ENCODE data around the gene PAH.

PAH gene

DNA sequence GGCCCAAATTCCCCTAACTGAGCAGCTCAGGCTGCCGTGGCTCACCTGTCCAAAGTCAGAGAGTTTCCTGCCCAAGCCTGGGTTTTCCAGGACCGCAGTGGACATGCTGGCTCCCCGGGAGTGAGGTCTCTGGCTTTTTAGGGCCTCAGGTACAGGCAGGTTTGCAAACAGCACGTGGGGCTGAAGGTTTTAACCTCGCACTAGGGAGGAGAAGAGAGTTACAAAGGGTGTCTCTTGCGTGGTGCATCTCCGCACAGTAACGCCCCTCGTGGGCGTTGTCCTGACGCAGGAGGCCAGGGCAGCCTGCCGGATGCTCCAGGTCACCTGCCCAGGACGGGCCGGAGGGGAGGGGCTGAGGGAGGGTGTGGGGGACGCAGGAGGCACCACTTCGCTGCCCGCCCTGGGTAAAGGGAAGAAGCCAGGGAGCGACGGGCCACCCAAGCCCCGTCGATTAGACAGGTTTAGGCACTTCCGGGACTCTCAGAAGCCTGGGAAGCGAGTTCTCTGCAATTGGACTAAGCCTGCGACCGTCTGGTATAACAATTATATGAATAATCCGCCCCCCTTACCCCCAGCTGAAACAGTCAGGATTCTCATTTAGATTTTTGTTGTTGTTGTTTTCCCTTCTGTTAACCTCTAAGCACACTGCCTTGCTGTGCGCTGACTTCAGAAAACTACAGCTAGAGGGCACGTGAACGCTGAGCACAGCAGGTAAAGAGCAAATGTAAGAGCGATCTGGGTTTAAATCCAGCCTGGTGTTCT lies at the start of gene PAH:
Gene PAH (minus strand): TSS at position 219 of the 762 bp plus-strand sequence. CDS start 114 bp downstream, at position 105.
- DNase-seq (ENCODE audit: low spot score), result no peak

DNA sequence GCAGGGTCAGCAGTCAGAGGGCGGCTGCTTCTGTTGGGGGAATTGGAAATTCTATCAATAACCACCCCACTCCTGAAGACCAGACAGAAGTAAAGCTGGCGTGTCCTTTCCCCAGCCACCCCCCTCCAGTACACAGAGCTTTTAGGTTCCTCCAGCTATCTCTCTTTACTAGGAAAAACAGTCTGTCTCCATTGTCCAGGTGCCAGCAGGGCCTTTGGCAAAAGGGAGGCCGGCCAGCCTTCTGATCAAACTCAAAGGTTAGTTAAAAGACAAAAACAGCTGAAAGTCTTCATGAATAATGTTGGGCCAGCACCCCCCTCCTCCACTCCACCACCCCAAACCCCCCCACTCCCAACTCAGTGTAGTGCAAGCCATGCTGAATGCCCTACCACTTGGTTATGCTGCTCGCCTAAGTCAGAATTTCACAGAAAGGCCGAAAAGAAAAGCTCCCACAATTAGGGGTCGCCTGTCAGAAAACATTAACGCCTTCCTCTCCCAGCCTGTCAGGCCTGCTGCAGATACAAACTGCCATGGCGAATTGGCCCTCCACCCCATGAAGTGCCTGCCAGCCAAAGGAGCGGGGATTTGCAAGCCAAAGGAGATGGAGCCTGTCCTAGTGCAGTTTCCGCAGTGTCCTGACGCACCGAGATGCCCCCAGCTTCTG lies 49.3 kb upstream of the PAH start:
- DNase-seq (ENCODE audit: low spot score), result no peak

DNA sequence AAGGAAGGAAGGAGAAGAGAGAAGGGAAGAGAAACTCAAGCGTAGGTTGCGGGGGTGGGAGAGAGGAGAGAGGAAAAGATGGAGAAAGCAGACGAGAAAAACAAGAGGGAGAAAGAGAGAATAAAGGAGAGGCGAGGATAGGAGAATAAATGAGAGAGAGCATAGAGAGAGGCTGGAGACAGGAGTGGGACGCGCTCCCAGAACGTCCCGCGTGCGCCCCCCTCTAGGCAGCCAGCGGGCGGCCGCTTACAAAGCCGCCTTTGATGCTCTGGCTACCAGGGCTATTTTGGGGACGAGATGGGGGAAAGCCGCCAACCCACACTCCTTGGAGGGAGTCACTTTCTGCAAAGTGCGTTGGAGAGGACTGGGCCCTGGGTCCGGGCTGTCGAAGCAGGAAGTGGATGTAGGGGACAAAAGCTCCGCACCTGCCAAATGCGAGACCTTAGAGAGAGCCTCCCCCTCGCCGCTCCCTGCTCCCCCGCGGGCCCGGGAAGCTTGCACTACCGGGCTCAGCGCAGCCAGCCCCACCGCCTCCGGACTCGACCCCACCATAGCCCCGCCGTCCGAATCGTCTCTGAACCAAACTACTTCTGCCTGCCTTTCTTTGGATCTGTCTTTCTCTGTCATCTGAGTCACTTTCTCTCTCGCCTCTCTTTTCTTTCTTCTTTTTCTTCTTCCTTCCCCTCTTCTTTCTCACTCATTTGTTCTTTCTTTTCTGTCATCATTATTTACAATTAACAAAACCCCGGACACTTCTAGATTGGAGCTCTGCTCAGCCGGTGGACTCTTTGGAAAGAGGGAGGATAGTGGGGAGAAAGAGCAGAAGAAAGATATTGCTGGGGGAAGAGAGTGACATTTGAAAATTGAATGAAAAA lies 48.5 kb upstream of the PAH start:
- DNase-seq (ENCODE audit: low spot score), result no peak

DNA sequence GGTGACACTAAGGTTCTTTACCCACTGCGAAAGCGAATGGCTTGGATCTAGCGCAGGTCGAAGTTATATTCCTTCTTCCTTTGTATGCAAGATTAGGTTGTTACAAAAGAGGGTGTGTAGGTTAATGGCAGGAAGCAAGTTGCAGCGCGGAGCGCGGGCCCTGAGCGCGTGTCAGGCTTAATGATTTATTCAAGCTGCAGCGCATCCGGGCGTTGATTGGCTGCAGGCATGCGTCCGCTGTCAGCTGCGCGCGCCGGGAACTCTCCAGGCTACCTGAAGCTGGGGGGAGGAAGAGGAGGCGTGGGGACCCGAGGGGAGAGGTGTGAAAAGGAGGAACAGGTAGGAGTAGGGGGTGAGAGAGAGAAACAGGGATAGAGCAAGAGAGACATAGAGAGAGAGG lies 47.8 kb upstream of the PAH start:
- no peak for DNase-seq (ENCODE audit: low spot score)

DNA sequence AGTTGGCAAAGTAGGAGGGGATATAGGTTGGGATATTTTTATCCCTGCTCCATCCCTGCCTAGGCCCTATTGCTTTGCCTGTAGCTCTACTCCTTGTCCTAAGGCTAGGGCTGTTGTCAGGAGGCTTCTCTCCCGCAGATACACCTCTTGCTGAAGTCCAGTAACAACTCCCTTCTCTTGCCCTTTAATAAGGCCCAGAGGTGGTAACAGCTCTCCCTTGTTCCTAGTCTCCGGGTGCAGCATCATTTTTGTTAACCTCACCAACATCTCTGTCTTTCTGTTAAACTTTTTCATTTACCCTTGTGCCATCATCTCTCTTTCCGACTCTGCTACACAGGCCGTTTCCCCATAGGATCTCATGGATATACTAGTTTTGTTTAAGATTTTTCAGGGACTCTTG lies 46.8 kb upstream of the PAH start:
- DNase-seq (ENCODE audit: low spot score), result no peak

DNA sequence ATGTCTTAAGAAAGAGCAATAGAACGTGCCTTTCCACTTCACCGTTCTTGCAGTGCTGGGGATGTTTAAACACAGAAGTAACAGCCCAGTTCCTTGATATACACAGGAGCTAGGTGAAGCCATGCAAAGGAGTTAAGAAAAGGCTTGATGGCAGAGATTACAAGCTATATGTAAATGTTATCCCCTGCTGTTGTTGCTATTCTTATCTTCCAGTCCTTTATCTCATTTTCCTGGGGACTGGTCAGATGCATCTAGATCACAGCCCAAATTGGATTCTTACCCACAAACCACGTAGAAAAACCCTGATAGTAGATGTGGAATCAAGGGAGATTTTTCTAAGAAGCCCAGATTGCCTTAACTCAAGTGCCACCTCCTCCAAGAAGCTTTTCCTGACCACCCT lies 45.9 kb upstream of the PAH start:
- DNase-seq (ENCODE audit: low spot score), result no peak

DNA sequence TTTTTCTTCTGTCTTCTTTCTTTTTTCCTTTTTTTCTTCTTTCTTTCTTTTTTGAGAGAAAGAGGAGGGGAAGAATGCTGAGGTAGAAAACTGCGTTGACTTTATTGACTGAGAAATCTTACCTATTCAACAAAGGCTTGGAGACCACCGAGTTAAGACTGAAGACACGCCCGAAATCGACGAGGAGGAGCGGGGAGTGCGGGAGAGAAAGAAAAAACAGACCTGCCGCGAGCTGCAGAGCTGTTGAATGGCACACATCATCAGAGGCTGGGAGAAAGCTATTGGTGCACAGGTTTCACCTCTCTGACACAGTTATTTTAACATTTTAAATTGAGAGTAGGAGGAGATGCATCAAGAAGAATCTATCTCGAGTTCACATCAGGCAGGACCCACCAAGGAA lies 45.5 kb upstream of the PAH start:
- no peak for DNase-seq (ENCODE audit: low spot score)

DNA sequence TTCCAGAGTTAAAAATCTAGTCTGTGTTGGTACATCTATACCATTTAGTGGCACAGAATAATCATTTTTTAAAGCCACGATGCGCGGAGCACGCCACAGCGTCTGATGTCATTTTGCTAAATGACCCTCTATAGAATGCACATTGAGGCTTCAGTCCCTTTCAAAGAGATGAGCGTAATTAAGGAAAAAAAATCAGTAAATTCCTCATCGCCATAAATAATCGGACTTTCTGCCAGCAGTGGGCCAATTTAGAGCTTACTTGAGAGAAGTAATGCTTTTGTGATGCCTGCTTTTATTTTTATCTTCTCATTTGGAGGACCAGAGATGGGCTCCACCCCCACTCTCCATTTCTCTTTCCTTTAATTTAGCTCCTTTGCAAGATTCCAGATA lies 44.4 kb upstream of the PAH start:
- DNase-seq (ENCODE audit: low spot score), result no peak

DNA sequence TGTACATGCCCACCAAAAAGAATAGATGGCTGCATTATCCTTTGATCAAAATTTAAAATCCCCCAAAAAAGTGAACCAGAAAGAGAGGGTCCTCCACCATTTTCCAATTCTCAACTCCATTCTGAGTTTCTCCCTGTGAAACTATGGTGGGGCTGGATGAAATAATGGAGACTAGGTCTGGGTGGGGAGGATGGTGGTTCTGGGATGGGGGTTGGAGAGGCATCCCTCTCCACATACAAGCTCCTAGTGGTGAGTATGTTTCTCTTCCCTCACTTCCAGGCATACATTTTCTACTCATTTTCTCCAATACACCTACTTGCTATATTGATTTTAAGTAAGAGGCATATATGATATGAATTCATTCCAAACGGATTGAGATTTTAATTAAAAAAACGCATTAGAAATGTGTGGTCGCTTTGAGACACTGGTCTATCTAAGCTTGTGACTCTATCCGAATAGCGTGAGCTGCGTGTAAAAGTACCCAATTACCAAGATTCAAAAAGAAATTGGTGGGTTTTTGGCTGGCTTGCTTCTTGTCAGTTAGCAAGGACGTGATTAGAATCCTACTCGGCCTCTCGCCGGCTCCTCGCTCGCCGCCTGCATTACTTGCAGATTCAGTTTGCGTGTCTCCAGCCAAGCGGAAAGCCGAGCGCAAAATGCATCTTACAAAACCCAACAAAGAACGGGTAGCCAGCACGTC lies 43.9 kb upstream of the PAH start:
- DNase-seq (ENCODE audit: low spot score), result no peak

DNA sequence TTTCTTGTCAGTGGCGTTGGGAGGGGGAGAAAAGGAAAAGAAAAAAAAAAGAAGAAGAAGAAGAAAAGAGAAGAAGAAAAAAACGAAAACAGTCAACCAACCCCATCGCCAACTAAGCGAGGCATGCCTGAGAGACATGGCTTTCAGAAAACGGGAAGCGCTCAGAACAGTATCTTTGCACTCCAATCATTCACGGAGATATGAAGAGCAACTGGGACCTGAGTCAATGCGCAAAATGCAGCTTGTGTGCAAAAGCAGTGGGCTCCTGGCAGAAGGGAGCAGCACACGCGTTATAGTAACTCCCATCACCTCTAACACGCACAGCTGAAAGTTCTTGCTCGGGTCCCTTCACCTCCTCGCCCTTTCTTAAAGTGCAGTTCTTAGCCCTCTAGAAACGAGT lies 42.3 kb upstream of the PAH start:
- no peak for DNase-seq (ENCODE audit: low spot score)

DNA sequence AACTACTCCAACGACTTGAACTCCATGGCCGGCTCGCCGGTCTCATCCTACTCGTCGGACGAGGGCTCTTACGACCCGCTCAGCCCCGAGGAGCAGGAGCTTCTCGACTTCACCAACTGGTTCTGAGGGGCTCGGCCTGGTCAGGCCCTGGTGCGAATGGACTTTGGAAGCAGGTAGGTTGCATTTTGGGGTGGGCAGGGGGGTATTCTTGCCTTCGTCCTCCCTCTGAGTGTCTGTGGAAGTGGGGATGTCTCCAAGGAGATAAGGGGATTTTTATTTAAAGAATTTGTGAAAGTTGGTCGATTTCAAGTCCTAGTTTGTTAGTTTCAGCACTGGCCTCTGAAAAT lies 41.8 kb upstream of the PAH start:
- DNase-seq (ENCODE audit: low spot score), result no peak

DNA sequence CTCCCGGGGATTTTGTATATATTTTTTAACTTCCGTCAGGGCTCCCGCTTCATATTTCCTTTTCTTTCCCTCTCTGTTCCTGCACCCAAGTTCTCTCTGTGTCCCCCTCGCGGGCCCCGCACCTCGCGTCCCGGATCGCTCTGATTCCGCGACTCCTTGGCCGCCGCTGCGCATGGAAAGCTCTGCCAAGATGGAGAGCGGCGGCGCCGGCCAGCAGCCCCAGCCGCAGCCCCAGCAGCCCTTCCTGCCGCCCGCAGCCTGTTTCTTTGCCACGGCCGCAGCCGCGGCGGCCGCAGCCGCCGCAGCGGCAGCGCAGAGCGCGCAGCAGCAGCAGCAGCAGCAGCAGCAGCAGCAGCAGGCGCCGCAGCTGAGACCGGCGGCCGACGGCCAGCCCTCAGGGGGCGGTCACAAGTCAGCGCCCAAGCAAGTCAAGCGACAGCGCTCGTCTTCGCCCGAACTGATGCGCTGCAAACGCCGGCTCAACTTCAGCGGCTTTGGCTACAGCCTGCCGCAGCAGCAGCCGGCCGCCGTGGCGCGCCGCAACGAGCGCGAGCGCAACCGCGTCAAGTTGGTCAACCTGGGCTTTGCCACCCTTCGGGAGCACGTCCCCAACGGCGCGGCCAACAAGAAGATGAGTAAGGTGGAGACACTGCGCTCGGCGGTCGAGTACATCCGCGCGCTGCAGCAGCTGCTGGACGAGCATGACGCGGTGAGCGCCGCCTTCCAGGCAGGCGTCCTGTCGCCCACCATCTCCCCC lies 41.2 kb upstream of the PAH start:
- DNase-seq (ENCODE audit: low spot score), result no peak

DNA sequence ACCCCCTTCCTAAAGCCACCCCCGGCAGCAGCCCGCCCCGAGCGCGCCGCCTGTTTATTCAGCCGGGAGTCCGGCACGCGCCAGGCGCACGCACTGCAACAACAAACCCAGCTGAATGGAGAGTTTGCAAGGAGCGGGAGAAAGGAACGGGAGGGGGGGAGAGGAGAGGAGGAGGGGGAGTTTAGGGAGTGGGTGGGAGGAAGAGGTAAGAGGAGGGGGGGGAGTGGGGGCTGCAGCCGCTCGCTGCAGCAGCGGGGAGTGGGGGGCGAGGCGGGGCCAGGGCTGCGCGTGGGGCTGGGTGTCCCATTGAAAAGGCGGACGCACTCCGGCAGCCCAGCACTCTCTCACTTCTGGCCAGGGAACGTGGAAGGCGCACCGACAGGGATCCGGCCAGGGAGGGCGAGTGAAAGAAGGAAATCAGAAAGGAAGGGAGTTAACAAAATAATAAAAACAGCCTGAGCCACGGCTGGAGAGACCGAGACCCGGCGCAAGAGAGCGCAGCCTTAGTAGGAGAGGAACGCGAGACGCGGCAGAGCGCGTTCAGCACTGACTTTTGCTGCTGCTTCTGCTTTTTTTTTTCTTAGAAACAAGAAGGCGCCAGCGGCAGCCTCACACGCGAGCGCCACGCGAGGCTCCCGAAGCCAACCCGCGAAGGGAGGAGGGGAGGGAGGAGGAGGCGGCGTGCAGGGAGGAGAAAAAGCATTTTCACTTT lies 40.5 kb upstream of the PAH start, which contains the start of gene ASCL1:
Gene ASCL1 (plus strand): TSS at position 336 of the 712 bp plus-strand sequence. CDS start 571 bp downstream, outside the sequence.
- no peak for DNase-seq (ENCODE audit: low spot score)

DNA sequence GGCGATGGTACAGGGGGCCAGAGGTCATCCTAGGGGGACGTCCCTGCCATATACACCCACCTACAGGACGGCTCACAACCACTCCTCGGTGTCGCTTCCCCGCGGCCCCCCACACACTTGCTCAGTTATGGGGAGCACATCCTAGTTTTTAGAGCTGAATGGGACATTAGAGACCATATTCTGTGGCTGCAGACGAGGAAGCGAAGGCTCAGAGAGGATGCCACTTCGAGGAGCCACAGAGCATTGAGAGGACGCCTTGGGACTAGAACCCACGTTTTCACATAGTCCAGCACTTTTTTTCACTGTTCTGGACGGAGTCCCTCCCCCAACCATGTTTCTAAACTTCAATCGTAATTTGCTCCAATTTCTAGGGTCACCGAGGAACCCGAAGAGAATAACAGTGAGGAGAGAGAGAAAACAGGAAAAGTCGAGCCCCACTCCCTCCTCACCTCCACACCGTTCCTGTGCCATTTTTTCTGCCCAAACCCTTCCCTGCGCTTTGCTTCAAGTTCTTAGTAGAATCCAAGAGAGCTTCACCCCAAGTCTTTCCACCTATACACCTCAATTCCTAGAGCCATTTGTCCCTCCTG lies 39.8 kb upstream of the PAH start:
- DNase-seq (ENCODE audit: low spot score), result no peak

DNA sequence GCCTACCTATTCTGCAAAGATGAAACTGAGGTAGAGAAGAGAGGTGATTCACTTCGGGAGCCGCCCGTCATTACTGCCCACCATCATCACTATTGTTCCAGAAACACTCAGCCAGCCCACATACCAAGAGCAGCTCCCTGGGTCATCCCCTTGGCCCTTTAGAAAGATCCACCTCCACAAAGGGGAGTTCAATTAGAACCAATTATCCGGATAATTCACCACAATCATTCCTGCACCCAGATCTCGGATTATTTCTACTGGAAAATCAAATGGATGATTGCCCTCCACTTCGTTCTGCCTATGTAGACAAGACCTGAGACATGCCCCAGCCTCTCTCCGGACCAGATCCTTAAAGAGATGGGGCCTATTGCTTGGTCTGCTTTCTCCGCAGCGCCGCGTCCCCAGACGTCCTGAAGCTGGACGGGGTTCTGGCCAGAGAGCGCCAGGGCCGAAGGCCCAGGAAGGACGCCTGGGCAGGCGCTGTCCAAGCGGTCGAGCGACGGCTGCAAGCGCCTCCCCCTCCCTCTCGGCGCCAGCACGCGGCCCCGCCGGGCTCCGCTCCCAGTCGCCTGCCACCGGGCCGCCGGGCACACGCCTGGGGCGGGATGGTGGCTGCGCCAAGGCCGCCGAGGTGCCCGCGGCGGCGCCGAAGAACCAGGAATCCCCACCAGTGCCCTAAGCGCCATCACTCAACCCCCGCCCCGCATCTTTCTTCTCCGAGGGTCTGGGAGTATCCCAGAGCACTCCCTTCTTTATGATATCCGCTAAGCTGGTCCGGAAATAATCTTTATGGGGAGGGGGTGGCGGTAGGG lies 39.1 kb upstream of the PAH start:
- DNase-seq (ENCODE audit: low spot score), result no peak

DNA sequence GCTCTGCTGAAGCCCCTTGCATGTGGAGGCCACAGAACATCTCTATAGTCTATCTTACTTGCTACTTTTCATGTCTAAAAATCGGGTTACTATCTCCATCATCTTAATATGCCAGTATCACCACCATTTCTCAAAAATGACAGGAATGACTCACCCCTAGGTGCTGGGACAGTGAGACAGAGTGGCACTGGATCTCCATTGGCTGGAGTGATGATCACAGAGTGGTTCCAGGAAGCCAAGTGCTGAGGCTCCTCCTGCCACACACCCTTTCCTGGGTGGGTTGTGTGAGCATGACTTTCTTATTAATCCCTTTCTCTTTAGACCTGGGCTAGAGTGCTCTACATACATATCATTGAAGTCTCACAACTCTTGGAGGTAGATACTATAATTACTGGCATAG lies 37.1 kb upstream of the PAH start:
- no peak for DNase-seq (ENCODE audit: low spot score)

DNA sequence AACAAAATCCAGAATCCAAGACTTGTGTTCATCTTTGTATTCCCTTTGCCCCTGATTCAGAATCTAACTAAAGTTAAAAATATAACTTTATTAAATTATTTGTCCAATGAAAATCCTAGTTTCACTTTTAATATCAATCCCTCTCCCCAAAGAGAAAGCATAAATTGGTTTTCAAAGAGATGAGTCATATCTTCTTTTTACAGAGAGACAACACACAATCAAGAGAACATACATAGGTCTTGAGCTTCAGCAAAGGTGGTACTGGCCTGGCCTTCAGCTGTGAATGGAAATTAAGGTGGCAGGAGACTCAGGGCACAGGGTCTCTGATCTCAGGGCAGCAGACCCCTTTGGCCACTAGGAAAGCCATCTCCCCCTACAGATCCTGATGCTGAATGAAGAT lies 36.2 kb upstream of the PAH start:
- DNase-seq (ENCODE audit: low spot score), result no peak

DNA sequence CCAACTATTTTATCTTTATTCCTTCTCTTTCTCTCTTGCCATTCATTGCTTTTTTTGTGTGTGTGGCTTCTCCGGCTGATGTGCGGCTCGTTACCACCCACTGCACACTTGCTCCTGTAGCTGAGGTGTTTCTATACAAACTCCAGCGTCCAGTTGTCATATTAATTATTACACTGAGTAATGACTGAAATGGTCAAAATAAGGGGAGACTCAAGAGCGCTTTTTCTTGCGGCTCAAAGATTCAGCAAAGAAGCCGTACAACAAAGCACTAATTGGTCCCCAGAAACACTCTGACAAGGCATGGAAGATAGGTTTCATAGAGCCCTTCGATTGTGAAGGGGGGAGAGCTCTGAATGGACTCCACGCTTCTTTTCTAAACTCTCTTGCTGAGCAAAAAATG lies 34.8 kb upstream of the PAH start:
- DNase-seq (ENCODE audit: low spot score), result no peak

DNA sequence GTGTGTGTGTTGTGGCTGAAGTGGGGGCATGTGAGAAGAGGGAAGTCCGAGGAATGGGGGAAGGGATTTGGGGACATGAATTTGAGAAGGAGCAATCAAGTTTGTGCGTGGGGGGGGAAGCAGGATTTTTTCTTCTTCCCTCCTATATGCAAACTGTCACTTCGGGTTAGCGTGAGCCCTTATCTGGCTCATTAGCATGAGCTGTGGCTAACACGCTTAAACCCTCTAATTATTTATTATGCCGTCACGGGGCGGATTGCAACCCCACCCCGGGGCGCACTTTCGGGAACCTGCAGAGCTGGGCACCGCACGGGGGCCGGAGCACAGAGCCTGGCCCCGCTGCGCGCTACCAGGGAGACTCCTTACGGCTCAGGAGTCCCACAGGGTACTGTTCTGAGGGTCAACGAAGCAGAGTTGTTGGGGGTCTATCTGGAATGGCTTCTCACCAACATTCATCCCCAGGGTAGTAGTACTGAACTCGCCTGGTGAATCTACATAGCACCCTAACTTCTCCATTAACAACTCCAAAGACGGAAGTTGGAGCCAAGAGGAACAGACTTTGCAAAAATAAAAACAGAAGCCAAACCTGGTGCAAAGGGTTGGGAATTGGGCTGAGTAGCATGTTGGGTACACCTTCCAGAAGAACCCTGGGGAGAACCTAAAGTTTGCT lies 34.0 kb upstream of the PAH start:
- no peak for DNase-seq (ENCODE audit: low spot score)
